BLaER1 treated with 17β-estradiol and CSF1 and Interleukin-3, amounts not matched to agents 10 nM and 100 nM (cell line): ENCODE results near the gene GPNMB.
A peak's percentile ranks its signal among the peaks of the same experiment; 100 is the strongest.

Experiments
- H3K27ac ChIP-seq, 11 experiments: shearing (Covaris generic); formaldehyde crosslinking; 2 replicates each; pipeline ENCODE4 v1.8.1; 2022
- H3K27me3 ChIP-seq, 11 experiments: shearing (Covaris generic); formaldehyde crosslinking; 2 replicates each; pipeline ENCODE4 v1.8.1; 2022
- H3K36me3 ChIP-seq, 11 experiments: shearing (Covaris generic); formaldehyde crosslinking; 2 replicates each; pipeline ENCODE4 v1.8.1; 2022
- H3K4me1 ChIP-seq, 10 experiments: shearing (Covaris generic); formaldehyde crosslinking; 2 replicates each; pipeline ENCODE4 v1.8.1; 2022
- H3K4me2 ChIP-seq, 11 experiments: shearing (Covaris generic); formaldehyde crosslinking; 2 replicates each; pipeline ENCODE4 v1.8.1; 2022
- H3K4me3 ChIP-seq, 10 experiments: shearing (Covaris generic); formaldehyde crosslinking; 2 replicates each; pipeline ENCODE4 v1.8.1; 2022
- H3K9ac ChIP-seq, 11 experiments: shearing (Covaris generic); formaldehyde crosslinking; 2 replicates each; pipeline ENCODE4 v1.8.1; 2022
- H3K9me3 ChIP-seq, 11 experiments: shearing (Covaris generic); formaldehyde crosslinking; replicated peaks in 1 of 11; 2 replicates each; pipeline ENCODE4 v1.8.1; 2022
- H4K20me1 ChIP-seq, 11 experiments: shearing (Covaris generic); formaldehyde crosslinking; 2 replicates each; pipeline ENCODE4 v1.8.1; 2022
- Cebpa-rat ChIP-seq, 11 experiments: shearing (Covaris generic); IDR thresholded peaks; 2 replicates each; pipeline ENCODE4 v1.8.1; 2022

Gene GPNMB

DNA sequence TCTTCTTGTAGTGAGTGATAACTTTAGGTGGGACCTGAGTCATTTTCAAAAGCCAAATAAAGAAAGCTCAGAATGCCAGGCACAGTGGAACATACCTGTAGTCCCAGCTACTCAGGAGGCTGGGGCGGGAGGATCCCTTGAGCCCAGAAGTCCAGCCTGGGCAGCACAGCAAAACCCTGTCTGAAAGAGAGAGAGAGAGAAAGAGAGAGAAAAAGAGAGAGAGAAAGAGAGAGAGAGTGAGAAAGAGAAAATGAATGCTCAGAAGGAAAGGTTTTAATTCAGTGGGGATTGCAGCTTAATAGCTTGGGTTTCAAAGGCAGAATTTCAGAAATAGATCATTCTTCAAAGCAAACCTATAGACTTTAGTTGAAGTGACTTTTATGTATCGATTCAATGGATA lies 25.7 kb downstream of the GPNMB start:
- no peak overlapping the region for H3K27ac ChIP-seq
- H3K9me3 ChIP-seq = no peaks in the 10 kb centered on the region
- H3K4me1 ChIP-seq = peaks cover 0 to 27% (median 11%) of the 10 kb centered on the region in 10 experiments; a peak in 8 of 20 replicates
- H3K27me3 ChIP-seq = no peaks in the 10 kb centered on the region
- peaks cover 0 to 14% (median 0%) of the 10 kb centered on the region in 11 experiments; a peak in 1 of 22 replicates for H4K20me1 ChIP-seq
- no peak overlapping the region for H3K4me2 ChIP-seq
- H3K9ac ChIP-seq = no peak overlapping the region
- TF ChIP-seq Cebpa-rat (IDR thresholded peaks at IDR 0.05) = no peak
- H3K4me3 ChIP-seq = no peak overlapping the region
- H3K36me3 ChIP-seq = no peaks in the 10 kb centered on the region

DNA sequence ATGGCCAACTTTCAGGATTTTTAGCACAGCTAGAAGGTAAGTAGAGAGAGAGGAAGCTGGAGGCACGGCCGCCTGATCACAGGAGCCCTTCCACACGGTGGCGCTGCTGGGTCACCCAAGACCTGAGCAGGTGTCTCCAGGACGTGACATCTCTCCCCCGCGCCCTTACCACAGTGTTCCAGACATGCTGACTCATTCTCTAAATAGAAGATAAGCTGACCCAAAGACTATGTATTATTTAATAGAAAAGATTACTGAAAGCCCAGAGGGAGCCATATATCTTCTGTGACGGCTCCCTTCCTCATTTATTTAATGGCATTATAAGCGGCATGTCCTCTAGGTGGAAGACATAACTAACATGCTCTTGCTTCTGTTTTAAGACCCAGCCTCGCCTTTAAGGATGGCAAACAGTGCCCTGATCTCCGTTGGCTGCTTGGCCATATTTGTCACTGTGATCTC lies 26.6 kb downstream of the GPNMB start:
- no peaks in the 10 kb centered on the region for H3K36me3 ChIP-seq
- peaks cover 0 to 27% (median 11%) of the 10 kb centered on the region in 10 experiments; a peak in 8 of 20 replicates for H3K4me1 ChIP-seq
- no peak overlapping the region for H3K9ac ChIP-seq
- no peaks in the 10 kb centered on the region for H3K27me3 ChIP-seq
- H3K27ac ChIP-seq = peak overlapping the region in 3 of 11 experiments; percentile 21 to 29 (median 29); a peak in 3 of 22 replicates
- H3K4me2 ChIP-seq = peak overlapping the region in 9 of 11 experiments; percentile 6 to 53 (median 34); a peak in 12 of 22 replicates
- H3K9me3 ChIP-seq = no peaks in the 10 kb centered on the region
- peaks cover 0 to 14% (median 0%) of the 10 kb centered on the region in 11 experiments; a peak in 1 of 22 replicates for H4K20me1 ChIP-seq
- no peak overlapping the region for H3K4me3 ChIP-seq
- TF ChIP-seq Cebpa-rat (IDR thresholded peaks at IDR 0.05) = no peak

- Histone ChIP-seq H3K27me3 (no peaks in the 10 kb centered on the region), H3K4me3 (no peak overlapping the region), H3K9me3 (no peaks in the 10 kb centered on the region), H3K4me1 (peaks cover 0 to 24% (median 11%) of the 10 kb centered on the region in 10 experiments; a peak in 8 of 20 replicates), H3K36me3 (no peaks in the 10 kb centered on the region), H3K9ac (no peak overlapping the region), H4K20me1 (peaks cover 0 to 8% (median 0%) of the 10 kb centered on the region in 11 experiments; a peak in 1 of 22 replicates), H3K27ac (peak overlapping the region in 6 of 11 experiments; percentile 2 to 55 (median 32); a peak in 6 of 22 replicates), H3K4me2 (peak overlapping the region in 5 of 11 experiments; percentile 0 to 22 (median 11); a peak in 4 of 22 replicates)
- no peak for TF ChIP-seq Cebpa-rat (IDR thresholded peaks at IDR 0.05)
Measured at GRCh38 chr7:23275912-23276311, 29.3 kb downstream of the GPNMB start.

DNA sequence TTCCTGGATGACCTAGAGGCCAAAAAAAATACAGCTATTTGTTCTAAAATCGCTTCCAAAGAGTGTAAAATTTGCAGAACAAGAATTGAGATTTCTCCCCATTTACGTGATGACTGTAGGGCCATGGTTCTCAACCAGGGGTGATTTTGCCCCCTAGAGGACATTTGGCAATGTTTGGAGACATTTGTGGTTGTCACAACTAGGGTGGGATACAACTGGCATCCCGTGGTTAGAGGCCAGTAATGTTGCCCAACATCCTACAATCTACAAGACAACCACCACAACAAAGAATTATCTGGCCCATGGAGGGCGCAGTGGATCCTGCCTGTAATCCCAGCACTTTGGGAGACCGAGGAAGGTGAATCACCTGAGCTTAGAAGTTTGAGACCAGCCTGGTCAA lies 29.8 kb downstream of the GPNMB start:
- Histone ChIP-seq H3K4me2 (peak overlapping the region in 6 of 11 experiments; percentile 0 to 22 (median 12); a peak in 3 of 22 replicates), H3K9me3 (no peaks in the 10 kb centered on the region), H4K20me1 (peaks cover 0 to 8% (median 0%) of the 10 kb centered on the region in 11 experiments; a peak in 1 of 22 replicates), H3K4me3 (no peak overlapping the region), H3K9ac (peak overlapping the region in 1 of 11 experiments; percentile 0; a peak in 2 of 22 replicates), H3K27ac (peak overlapping the region in 9 of 11 experiments; percentile 15 to 63 (median 49); a peak in 12 of 22 replicates), H3K36me3 (no peaks in the 10 kb centered on the region), H3K27me3 (no peaks in the 10 kb centered on the region), H3K4me1 (peaks cover 0 to 24% (median 11%) of the 10 kb centered on the region in 10 experiments; a peak in 8 of 20 replicates)
- TF ChIP-seq Cebpa-rat (IDR thresholded peaks at IDR 0.05) = peak in 7 of 11 experiments; percentile 20 to 80 (median 58); a peak in 8 of 22 replicates

DNA sequence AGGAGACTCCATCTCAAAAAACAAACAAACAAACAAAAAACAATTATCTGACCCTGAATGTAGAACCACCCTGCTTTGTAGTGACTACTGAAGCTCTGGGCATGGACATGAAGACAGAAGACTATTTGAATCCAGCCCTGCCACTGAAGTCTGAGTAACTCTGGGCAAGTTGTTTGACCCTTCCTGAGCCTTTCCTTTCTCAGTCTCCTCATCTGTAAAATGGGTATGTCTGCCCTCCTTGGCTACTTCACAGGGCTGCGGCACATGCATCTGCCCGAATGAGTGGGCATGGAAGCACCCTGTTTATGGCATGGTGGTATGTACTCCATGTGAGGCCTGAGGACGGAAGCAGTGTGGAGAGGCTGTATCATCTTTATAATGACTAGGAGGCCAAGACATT lies 30.4 kb downstream of the GPNMB start:
- Histone ChIP-seq H4K20me1 (peaks cover 0 to 8% (median 0%) of the 10 kb centered on the region in 11 experiments; a peak in 1 of 22 replicates), H3K27ac (peak overlapping the region in 9 of 11 experiments; percentile 15 to 63 (median 49); a peak in 14 of 22 replicates), H3K4me3 (no peak overlapping the region), H3K27me3 (no peaks in the 10 kb centered on the region), H3K9me3 (no peaks in the 10 kb centered on the region), H3K4me1 (peaks cover 0 to 24% (median 11%) of the 10 kb centered on the region in 10 experiments; a peak in 8 of 20 replicates), H3K36me3 (no peaks in the 10 kb centered on the region), H3K4me2 (no peak overlapping the region), H3K9ac (peak overlapping the region in 2 of 11 experiments; percentile 0 to 2; a peak in 2 of 22 replicates)
- no peak for TF ChIP-seq Cebpa-rat (IDR thresholded peaks at IDR 0.05)

DNA sequence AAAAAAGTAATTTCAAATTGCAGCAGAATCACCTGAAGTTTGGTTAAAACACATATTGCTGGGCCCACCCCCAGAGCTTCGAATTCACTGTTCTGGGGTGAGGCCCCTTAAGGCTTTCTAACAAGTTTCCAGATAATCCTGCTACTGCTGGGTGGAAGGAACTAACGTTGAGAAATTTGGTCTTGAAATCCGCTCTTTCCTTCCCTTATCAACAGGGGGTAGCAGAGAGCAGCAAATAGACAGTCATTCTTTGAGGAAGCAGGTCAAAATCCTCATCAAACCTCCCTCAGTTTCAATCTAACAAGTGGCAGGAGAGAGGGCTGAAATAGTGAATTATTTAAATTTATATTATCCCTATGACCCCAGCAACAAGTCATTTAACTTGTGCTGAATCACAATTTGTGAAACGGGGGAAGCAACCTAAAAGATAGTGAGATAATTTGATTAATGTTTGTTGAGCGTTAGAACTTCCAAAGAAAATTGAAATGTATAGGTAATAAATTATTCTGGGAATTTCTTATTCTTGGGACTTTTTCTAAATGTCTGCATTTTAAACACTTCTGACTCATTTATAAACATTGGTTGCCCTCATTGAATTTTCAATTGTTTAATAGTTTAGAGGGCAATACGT lies 30.9 kb downstream of the GPNMB start:
- Histone ChIP-seq H3K4me2 (no peak overlapping the region), H3K4me1 (peaks cover 0 to 24% (median 11%) of the 10 kb centered on the region in 10 experiments; a peak in 8 of 20 replicates), H3K9me3 (no peaks in the 10 kb centered on the region), H3K4me3 (no peak overlapping the region), H3K36me3 (no peaks in the 10 kb centered on the region), H3K9ac (peak overlapping the region in 1 of 11 experiments; percentile 2; a peak in 1 of 22 replicates), H3K27ac (peak overlapping the region in 8 of 11 experiments; percentile 40 to 63 (median 52); a peak in 11 of 22 replicates), H3K27me3 (no peaks in the 10 kb centered on the region), H4K20me1 (peaks cover 0 to 8% (median 0%) of the 10 kb centered on the region in 11 experiments; a peak in 1 of 22 replicates)
- no peak for TF ChIP-seq Cebpa-rat (IDR thresholded peaks at IDR 0.05)

GRCh38 chr7:23279819-23280525 lies 33.4 kb downstream of the GPNMB start:
- H3K27me3 ChIP-seq = no peaks in the 10 kb centered on the region
- no peaks in the 10 kb centered on the region for H3K9me3 ChIP-seq
- no peak overlapping the region for H3K4me2 ChIP-seq
- H3K9ac ChIP-seq = no peak overlapping the region
- no peak for TF ChIP-seq Cebpa-rat (IDR thresholded peaks at IDR 0.05)
- H3K27ac ChIP-seq = no peak overlapping the region
- no peaks in the 10 kb centered on the region for H4K20me1 ChIP-seq
- no peaks in the 10 kb centered on the region for H3K36me3 ChIP-seq
- no peak overlapping the region for H3K4me3 ChIP-seq
- H3K4me1 ChIP-seq = peaks cover 0 to 16% (median 10%) of the 10 kb centered on the region in 10 experiments; a peak in 8 of 20 replicates

DNA sequence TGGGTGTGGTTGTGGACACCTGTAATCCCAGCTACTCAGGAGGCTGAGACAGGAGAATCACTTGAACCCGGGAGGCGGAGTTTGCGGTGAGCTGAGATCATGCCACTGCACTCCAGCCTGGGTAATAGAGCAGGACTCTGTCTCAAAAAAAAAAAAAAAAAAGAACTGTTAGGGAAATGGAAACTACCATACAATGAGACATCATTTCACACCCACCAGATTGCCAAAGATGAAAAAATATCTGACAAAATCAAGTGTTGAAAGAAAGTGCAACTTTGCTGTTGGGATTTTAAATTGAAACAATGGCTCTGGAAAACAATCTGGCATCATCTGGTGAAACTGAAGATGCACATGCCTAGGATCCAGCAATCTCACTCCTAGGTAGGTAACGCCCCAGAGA lies 36.5 kb downstream of the GPNMB start:
- H3K9me3 ChIP-seq = peaks cover 0 to 24% (median 11%) of the 10 kb centered on the region in 11 experiments; a peak in 13 of 22 replicates
- no peak overlapping the region for H3K4me2 ChIP-seq
- no peak overlapping the region for H3K4me3 ChIP-seq
- peaks cover 0 to 10% (median 8%) of the 10 kb centered on the region in 10 experiments; a peak in 17 of 20 replicates for H3K4me1 ChIP-seq
- no peaks in the 10 kb centered on the region for H4K20me1 ChIP-seq
- H3K27ac ChIP-seq = no peak overlapping the region
- no peak for TF ChIP-seq Cebpa-rat (IDR thresholded peaks at IDR 0.05)
- no peak overlapping the region for H3K9ac ChIP-seq
- no peaks in the 10 kb centered on the region for H3K36me3 ChIP-seq
- no peaks in the 10 kb centered on the region for H3K27me3 ChIP-seq
